COR-L47 (cell line): Measurements from ENCODE around the gene PCSK5.

ENCODE experiments used
- DNase-seq: peaks from one replicate; lab custom pipeline; 2025; lab: John Stamatoyannopoulos, UW

Gene PCSK5

GRCh38 chr9:76082057-76082456, 191.6 kb downstream of the PCSK5 start:
- DNase-seq, result no peak

- no peak for DNase-seq
Observed at GRCh38 chr9:76085596-76085995, 195.1 kb downstream of the PCSK5 start.

- no peak for DNase-seq
Observed at GRCh38 chr9:76086539-76086938, 196.1 kb downstream of the PCSK5 start.

- DNase-seq, result no peak
Observed at GRCh38 chr9:76087976-76088375, 197.5 kb downstream of the PCSK5 start.

GRCh38 chr9:76090330-76090729, 199.9 kb downstream of the PCSK5 start:
- no peak for DNase-seq

GRCh38 chr9:76090909-76091308, 200.4 kb downstream of the PCSK5 start:
- no peak for DNase-seq

- no peak for DNase-seq
Observed at GRCh38 chr9:76092572-76092971, 202.1 kb downstream of the PCSK5 start.

- no peak for DNase-seq
Observed at GRCh38 chr9:76095585-76095984, 205.1 kb downstream of the PCSK5 start.

GRCh38 chr9:76099516-76099915, 209.0 kb downstream of the PCSK5 start:
- no peak for DNase-seq

GRCh38 chr9:76101075-76101474, 210.6 kb downstream of the PCSK5 start:
- no peak for DNase-seq

- no peak for DNase-seq
Observed at GRCh38 chr9:76101491-76101890, 211.0 kb downstream of the PCSK5 start.

GRCh38 chr9:76101947-76102346, 211.5 kb downstream of the PCSK5 start:
- DNase-seq, result no peak

GRCh38 chr9:76103531-76104315, 213.2 kb downstream of the PCSK5 start:
- DNase-seq, result no peak

GRCh38 chr9:76107482-76107881, 217.0 kb downstream of the PCSK5 start:
- DNase-seq, result no peak

- DNase-seq, result no peak
Observed at GRCh38 chr9:76109953-76110352, 219.5 kb downstream of the PCSK5 start.

- DNase-seq, result no peak
Observed at GRCh38 chr9:76112151-76112550, 221.7 kb downstream of the PCSK5 start.

GRCh38 chr9:76114144-76114543, 223.7 kb downstream of the PCSK5 start:
- no peak for DNase-seq

- DNase-seq, result no peak
Observed at GRCh38 chr9:76115396-76115795, 224.9 kb downstream of the PCSK5 start.

- DNase-seq, result no peak
Observed at GRCh38 chr9:76115982-76116646, 225.6 kb downstream of the PCSK5 start.

- no peak for DNase-seq
Observed at GRCh38 chr9:76116913-76117312, 226.4 kb downstream of the PCSK5 start.

- DNase-seq, result no peak
Observed at GRCh38 chr9:76127637-76128036, 237.2 kb downstream of the PCSK5 start.

GRCh38 chr9:76135902-76136301, 245.4 kb downstream of the PCSK5 start:
- DNase-seq, result peak; percentile 37

GRCh38 chr9:76136986-76137385, 246.5 kb downstream of the PCSK5 start:
- DNase-seq, result no peak

- DNase-seq, result no peak
Observed at GRCh38 chr9:76137931-76138330, 247.5 kb downstream of the PCSK5 start.
